SKM-1 (cell line): ENCODE results near the gene BICDL2.

ENCODE experiments used
- DNase-seq: peaks from one replicate; lab custom pipeline; 2025; ENCODE audit not compliant: unreplicated experiment; lab: John Stamatoyannopoulos, UW

The BICDL2 gene

GRCh38 chr16:2987833-2988232 is 48.9 kb downstream of the BICDL2 start:
- DNase-seq = no peak

- no peak for DNase-seq
Observed at GRCh38 chr16:2987286-2987685, 49.5 kb downstream of the BICDL2 start.

GRCh38 chr16:2986623-2987188 is 50.0 kb downstream of the BICDL2 start:
- DNase-seq = no peak

GRCh38 chr16:2985893-2986355 is 50.8 kb downstream of the BICDL2 start:
- DNase-seq = no peak

- DNase-seq = no peak
Observed at GRCh38 chr16:2985462-2985861, 51.3 kb downstream of the BICDL2 start.

GRCh38 chr16:2983706-2984136 is 53.0 kb downstream of the BICDL2 start:
- peak; percentile 58 for DNase-seq

- no peak for DNase-seq
Observed at GRCh38 chr16:2982402-2982801, 54.3 kb downstream of the BICDL2 start.

- no peak for DNase-seq
Observed at GRCh38 chr16:2981899-2982250, 54.9 kb downstream of the BICDL2 start.

GRCh38 chr16:2981177-2981898 is 55.4 kb downstream of the BICDL2 start:
- no peak for DNase-seq

GRCh38 chr16:2980227-2981176 is 56.2 kb downstream of the BICDL2 start, which contains the start of gene PKMYT1:
Gene PKMYT1 (minus strand): TSS chr16:2980446. CDS start chr16:2979657, 789 bp downstream.
- DNase-seq = peak; percentile 86

- DNase-seq = no peak
Observed at GRCh38 chr16:2979669-2980226, 57.0 kb downstream of the BICDL2 start.
